K562 (cell line): ENCODE results near the gene RACK1. TPM values are rescaled to one million over a fixed set of nuclear protein-coding genes. Genes with fewer than 3 reads are reported as not detected.

Experiments
- CEBPZ ChIP-seq: fragments of 150-350 bp; IDR thresholded peaks from 2 replicates; pipeline ENCODE4 v1.6.1; 2014; ENCODE audit warnings: low read depth, mild to moderate bottlenecking, low read length, borderline replicate concordance
- CREB1 ChIP-seq, 2 experiments: sonication (generic) in 1 of 2; formaldehyde crosslinking in 1 of 2; IDR thresholded peaks; 2 replicates each; pipeline versions ENCODE4 v1.6.1 to v1.8.0; 2012 to 2022; ENCODE audit warnings: inconsistent platforms in 1 of 2, mild to moderate bottlenecking in 1 of 2, missing genetic modification reagents in 1 of 2, moderate library complexity in 1 of 2
- HBP1 ChIP-seq: fragments of 450-650 bp; formaldehyde crosslinking; IDR thresholded peaks from 2 replicates; pipeline ENCODE4 v1.4.0; 2022; ENCODE audit warnings: missing genetic modification characterization
- JUND ChIP-seq, 2 experiments: IDR thresholded peaks; 2 replicates in 1 of 2; 3 replicates in 1 of 2; pipeline ENCODE4 v1.6.1; 2011; ENCODE audit warnings: borderline replicate concordance in 2 of 2, low read depth in 2 of 2, low read length in 2 of 2, improper control_type of control experiment in 1 of 2, missing biosample characterization in 1 of 2, missing genetic modification characterization in 1 of 2, missing genetic modification reagents in 1 of 2
- KAT7 ChIP-seq: sonication (generic); formaldehyde crosslinking; IDR thresholded peaks from 2 replicates; pipeline ENCODE4 v1.8.0; 2022; ENCODE audit warnings: missing genetic modification reagents, mild to moderate bottlenecking, borderline replicate concordance
- MAZ ChIP-seq, 2 experiments: fragments of 450-650 bp in 1 of 2; sonication (generic) in 1 of 2; formaldehyde crosslinking; IDR thresholded peaks in 1 of 2; conservative IDR thresholded peaks in 1 of 2; 2 replicates each; pipeline versions ENCODE4 v1.4.0 to v1.5.0; 2020; ENCODE audit warnings: mild to moderate bottlenecking in 1 of 2, missing genetic modification reagents in 1 of 2
- NCOA4 ChIP-seq: fragments of 450-650 bp; IDR thresholded peaks from 2 replicates; pipeline ENCODE4 v1.6.1; 2018; ENCODE audit warnings: mild to moderate bottlenecking; ENCODE audit not compliant: partially characterized antibody
- PHF20 ChIP-seq: fragments of 450-650 bp; IDR thresholded peaks from 2 replicates; pipeline ENCODE4 v1.6.1; 2018; ENCODE audit not compliant: partially characterized antibody
- PML ChIP-seq: IDR thresholded peaks from 2 replicates; pipeline ENCODE4 v1.6.1; 2012; ENCODE audit warnings: low read length, inconsistent platforms
- SMAD4 ChIP-seq: fragments of 250-450 bp; sonication (Bioruptor Pico); conservative IDR thresholded peaks from 2 replicates; pipeline ENCODE4 v1.8.0; 2021; ENCODE audit warnings: inconsistent platforms, mild to moderate bottlenecking, moderate library complexity
- SMARCE1 ChIP-seq: fragments of 450-650 bp; IDR thresholded peaks from 2 replicates; pipeline ENCODE4 v1.7.1; 2016; ENCODE audit warnings: mild to moderate bottlenecking
- SP2 ChIP-seq: IDR thresholded peaks from 2 replicates; pipeline ENCODE4 v1.6.1; 2011; ENCODE audit warnings: mild to moderate bottlenecking, low read depth, low read length, moderate library complexity; ENCODE audit not compliant: poor library complexity, severe bottlenecking; ENCODE audit errors: extremely low read depth
- ZNF584 ChIP-seq: fragments of 200-800 bp; sonication (Bioruptor generic); IDR thresholded peaks from 2 replicates; pipeline ENCODE4 v1.6.1; 2016; ENCODE audit warnings: low read depth, mild to moderate bottlenecking, missing genetic modification characterization, missing compliant biosample characterization
- ZNF589 ChIP-seq: fragments of 200-800 bp; sonication (Bioruptor generic); IDR thresholded peaks from 2 replicates; pipeline ENCODE4 v1.6.1; 2016; ENCODE audit warnings: low read depth, missing genetic modification characterization, missing compliant biosample characterization
- polyA plus RNA-seq, 8 experiments: library from polyadenylated mRNA; depleted of rRNA in 4 of 8; stranded (reverse) in 5 of 8; unstranded in 3 of 8; fragments of >200 nt; fragmentation: Nextera tagmentation in 2 of 8; fragmentation: Illumina TruSeq in 1 of 8; extraction: Ambion mirVana in 2 of 8; extraction: Trizol in 1 of 8; gene quantifications; 2 replicates each; pipeline versions ENCODE4 v1.2.1 to v1.2.3, GENCODE V29; 2011 to 2014; ENCODE audit warnings: inconsistent platforms in 1 of 8, missing spikeins in 1 of 8
- total RNA-seq, 7 experiments: library from RNA; depleted of rRNA in 6 of 7; stranded (reverse); fragments of >200 nt in 6 of 7; fragmentation: Illumina TruSeq in 2 of 7; extraction: Trizol in 2 of 7; gene quantifications; 2 replicates each; pipeline versions ENCODE4 v1.2.1 to v1.2.3, GENCODE V29; 2011 to 2021; ENCODE audit warnings: low replicate concordance in 1 of 7
- TF ChIP-seq, protein P1 (sequence below), 2 experiments: fragments of 150-350 bp in 1 of 2; IDR thresholded peaks; 2 replicates each; pipeline ENCODE4 v1.6.1; 2012 to 2016; ENCODE audit warnings: low read depth in 2 of 2, low read length in 2 of 2, mild to moderate bottlenecking in 1 of 2, moderate library complexity in 1 of 2
- TF ChIP-seq, protein P2 (sequence below), 2 experiments: fragments of 250-450 bp in 1 of 2; fragments of 450-650 bp in 1 of 2; sonication (Bioruptor Pico) in 1 of 2; IDR thresholded peaks; 2 replicates each; pipeline versions ENCODE4 v1.6.1 to v1.8.0; 2016 to 2021; ENCODE audit warnings: mild to moderate bottlenecking in 2 of 2, moderate library complexity in 2 of 2, missing compliant biosample characterization in 1 of 2, missing genetic modification characterization in 1 of 2

Gene RACK1
- total and polyA plus RNA-seq, 9 of the 15 experiments (the other 6 are each of a cell fraction or from before 2014, with no cell fraction given), result 2,303 to 5,311 (median 3,833) TPM

- TF ChIP-seq, protein P1, sequence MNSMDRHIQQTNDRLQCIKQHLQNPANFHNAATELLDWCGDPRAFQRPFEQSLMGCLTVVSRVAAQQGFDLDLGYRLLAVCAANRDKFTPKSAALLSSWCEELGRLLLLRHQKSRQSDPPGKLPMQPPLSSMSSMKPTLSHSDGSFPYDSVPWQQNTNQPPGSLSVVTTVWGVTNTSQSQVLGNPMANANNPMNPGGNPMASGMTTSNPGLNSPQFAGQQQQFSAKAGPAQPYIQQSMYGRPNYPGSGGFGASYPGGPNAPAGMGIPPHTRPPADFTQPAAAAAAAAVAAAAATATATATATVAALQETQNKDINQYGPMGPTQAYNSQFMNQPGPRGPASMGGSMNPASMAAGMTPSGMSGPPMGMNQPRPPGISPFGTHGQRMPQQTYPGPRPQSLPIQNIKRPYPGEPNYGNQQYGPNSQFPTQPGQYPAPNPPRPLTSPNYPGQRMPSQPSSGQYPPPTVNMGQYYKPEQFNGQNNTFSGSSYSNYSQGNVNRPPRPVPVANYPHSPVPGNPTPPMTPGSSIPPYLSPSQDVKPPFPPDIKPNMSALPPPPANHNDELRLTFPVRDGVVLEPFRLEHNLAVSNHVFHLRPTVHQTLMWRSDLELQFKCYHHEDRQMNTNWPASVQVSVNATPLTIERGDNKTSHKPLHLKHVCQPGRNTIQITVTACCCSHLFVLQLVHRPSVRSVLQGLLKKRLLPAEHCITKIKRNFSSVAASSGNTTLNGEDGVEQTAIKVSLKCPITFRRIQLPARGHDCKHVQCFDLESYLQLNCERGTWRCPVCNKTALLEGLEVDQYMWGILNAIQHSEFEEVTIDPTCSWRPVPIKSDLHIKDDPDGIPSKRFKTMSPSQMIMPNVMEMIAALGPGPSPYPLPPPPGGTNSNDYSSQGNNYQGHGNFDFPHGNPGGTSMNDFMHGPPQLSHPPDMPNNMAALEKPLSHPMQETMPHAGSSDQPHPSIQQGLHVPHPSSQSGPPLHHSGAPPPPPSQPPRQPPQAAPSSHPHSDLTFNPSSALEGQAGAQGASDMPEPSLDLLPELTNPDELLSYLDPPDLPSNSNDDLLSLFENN (IDR thresholded peaks at IDR 0.05; ENCODE audit: low read depth in 2 of 2, low read length in 2 of 2), result 0 out of 4 replicates have a peak, but pooled peaks of 1 of the 2 experiments have one; percentile 13
- no peak for TF ChIP-seq CEBPZ
- TF ChIP-seq JUND (IDR thresholded peaks at IDR 0.05; ENCODE audit: borderline replicate concordance, low read depth, low read length), result peak; percentile 49
- TF ChIP-seq JUND (tag; IDR thresholded peaks at IDR 0.05; ENCODE audit: borderline replicate concordance, low read depth, low read length), result no peak; the same call in 2 of the 3 replicates
- peak; percentile 93 for TF ChIP-seq SMAD4 (CRISPR knock-in tag)
- TF ChIP-seq CREB1 (IDR thresholded peaks at IDR 0.05), result peak; percentile 50
- peak; percentile 78 for TF ChIP-seq CREB1 (CRISPR knock-in tag; IDR thresholded peaks at IDR 0.05)
- peak; percentile 98 for TF ChIP-seq SP2
- no peak for TF ChIP-seq SMARCE1
- TF ChIP-seq, protein P2, sequence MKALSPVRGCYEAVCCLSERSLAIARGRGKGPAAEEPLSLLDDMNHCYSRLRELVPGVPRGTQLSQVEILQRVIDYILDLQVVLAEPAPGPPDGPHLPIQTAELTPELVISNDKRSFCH (CRISPR knock-in tag; IDR thresholded peaks at IDR 0.05), result no peak
- TF ChIP-seq, protein P2 (tag; IDR thresholded peaks at IDR 0.05), result peak; percentile 57
- peak; percentile 87 for TF ChIP-seq PHF20
- peak; percentile 59; the same call in 1 of the 2 replicates for TF ChIP-seq ZNF589 (CRISPR knock-in tag)
- TF ChIP-seq NCOA4, result peak; percentile 92
- peak; percentile 80; the same call in 1 of the 2 replicates for TF ChIP-seq PML
- peak; percentile 92 to 94 for TF ChIP-seq MAZ (CRISPR knock-in tag; conservative IDR thresholded peaks at IDR 0.05 in 1 of 2, IDR thresholded peaks at IDR 0.05 in 1 of 2)
- TF ChIP-seq HBP1, result no peak
- no peak for TF ChIP-seq ZNF584 (CRISPR knock-in tag)
- TF ChIP-seq KAT7, result no peak
Measured at GRCh38 chr5:181223058-181223728, 20.5 kb downstream of the RACK1 start, which contains the start of gene TRIM41 (continued).
